Body of pancreas (tissue), 4 donors: Measurements from ENCODE around the gene NFX1. TPM values are rescaled to one million over a fixed set of nuclear protein-coding genes. Genes with fewer than 3 reads are reported as not detected.

ENCODE experiments used
- ATAC-seq: fragments of 150-250 bp; one replicate; pipeline ENCODE4 v1.9.1; 2016
- DNase-seq, 4 donors: peaks; one replicate each; pipeline ENCODE4 v3.0.0-alpha.2; 2019
- H3K27ac ChIP-seq, 4 donors: fragments of 200-600 bp; sonication (generic); 1 replicate in 3 of 4; 2 replicates in 1 of 4; pipeline versions ENCODE4 v1.5.1 to v1.6.1; 2016 to 2019; ENCODE audit warnings: mild to moderate bottlenecking in 1 of 4, mixed read lengths in 1 of 4, moderate library complexity in 1 of 4
- H3K27me3 ChIP-seq, 2 donors: fragments of 200-600 bp; sonication (generic); one replicate each; pipeline ENCODE4 v1.6.0; 2016; ENCODE audit warnings: mild to moderate bottlenecking in 1 of 2
- H3K36me3 ChIP-seq, 2 donors: fragments of 200-600 bp; sonication (generic); replicated peaks in 1 of 2; 2 replicates each; pipeline ENCODE4 v1.5.1; 2016; ENCODE audit warnings: low read depth in 2 of 2; ENCODE audit not compliant: insufficient read depth in 1 of 2
- H3K4me1 ChIP-seq: fragments of 200-600 bp; sonication (generic); one replicate; pipeline ENCODE4 v1.6.0; 2016
- H3K4me3 ChIP-seq, 2 donors: fragments of 200-600 bp; sonication (generic); 1 replicate in 1 of 2; 2 replicates in 1 of 2; pipeline ENCODE4 v1.5.1; 2016 to 2019
- H3K9me3 ChIP-seq, 3 donors: fragments of 200-600 bp; sonication (generic); 1 replicate in 2 of 3; 2 replicates in 1 of 3; pipeline ENCODE4 v1.5.1; 2016
- POLR2A ChIP-seq, 3 donors: fragments of 450-650 bp; IDR thresholded peaks; one replicate each; pipeline ENCODE4 v1.6.1; 2016; ENCODE audit warnings: antibody characterized with exemption in 3 of 3, mild to moderate bottlenecking in 2 of 3
- WGBS, 2 donors: methylation state at CpG; one replicate each; pipeline ENCODE4 v1.1.5; 2017; 5-methylcytosine and 5-hydroxymethylcytosine counted together
- intact Hi-C: fragments of 100-400 bp; cut with DNase I; formaldehyde crosslinking; loops from one replicate; pipeline ENCODE4 v1.15.1; 2023
- total RNA-seq, 2 donors: library from RNA; depleted of rRNA; stranded (reverse); fragments of >200 nt; gene quantifications; one replicate each; pipeline ENCODE4 v1.1.0, GENCODE V29; 2016
- TF ChIP-seq, protein P1 (sequence below), 7 experiments: fragments of 450-650 bp in 4 of 7; fragments of 200-600 bp in 3 of 7; sonication (generic) in 3 of 7; IDR thresholded peaks; one replicate each; pipeline ENCODE4 v1.5.1; 2016 to 2019; ENCODE audit warnings: antibody characterized with exemption in 7 of 7

The NFX1 gene
- total RNA-seq, 2 donors from 2014 or later: 22.1 to 26.4 TPM

DNA sequence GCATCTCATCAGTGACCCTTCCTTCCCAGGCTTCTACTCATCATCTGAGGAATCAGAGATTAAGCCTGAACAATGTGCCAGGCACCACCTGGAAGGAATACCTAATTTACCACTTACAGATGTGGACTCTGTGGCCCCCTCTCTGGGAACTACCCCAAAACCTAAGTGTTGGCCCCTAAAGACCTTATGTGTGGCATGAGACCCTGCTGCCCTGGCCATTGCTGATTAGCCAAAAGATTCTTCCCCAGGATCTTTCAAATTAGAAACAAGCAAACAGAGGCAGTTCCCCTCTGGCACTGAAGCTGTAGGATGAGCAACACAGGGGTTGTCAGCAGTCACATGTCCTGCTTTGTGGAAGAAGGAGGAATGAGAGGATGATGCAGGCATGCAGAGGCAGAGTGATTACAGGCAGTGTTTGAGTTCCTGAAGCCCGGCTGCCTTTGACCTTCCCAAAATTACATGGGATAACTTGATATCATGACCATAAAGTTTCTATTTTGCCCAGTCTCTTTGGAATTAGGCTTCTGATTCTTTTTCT lies 39.8 kb upstream of the NFX1 start:
- no peaks in the 10 kb centered on the region for H3K27me3 ChIP-seq
- ATAC-seq: no peak
- H3K9me3 ChIP-seq: no peaks in the 10 kb centered on the region
- H3K36me3 ChIP-seq: peaks cover 5 to 16% of the 10 kb centered on the region in 2 donors
- TF ChIP-seq, protein P1, sequence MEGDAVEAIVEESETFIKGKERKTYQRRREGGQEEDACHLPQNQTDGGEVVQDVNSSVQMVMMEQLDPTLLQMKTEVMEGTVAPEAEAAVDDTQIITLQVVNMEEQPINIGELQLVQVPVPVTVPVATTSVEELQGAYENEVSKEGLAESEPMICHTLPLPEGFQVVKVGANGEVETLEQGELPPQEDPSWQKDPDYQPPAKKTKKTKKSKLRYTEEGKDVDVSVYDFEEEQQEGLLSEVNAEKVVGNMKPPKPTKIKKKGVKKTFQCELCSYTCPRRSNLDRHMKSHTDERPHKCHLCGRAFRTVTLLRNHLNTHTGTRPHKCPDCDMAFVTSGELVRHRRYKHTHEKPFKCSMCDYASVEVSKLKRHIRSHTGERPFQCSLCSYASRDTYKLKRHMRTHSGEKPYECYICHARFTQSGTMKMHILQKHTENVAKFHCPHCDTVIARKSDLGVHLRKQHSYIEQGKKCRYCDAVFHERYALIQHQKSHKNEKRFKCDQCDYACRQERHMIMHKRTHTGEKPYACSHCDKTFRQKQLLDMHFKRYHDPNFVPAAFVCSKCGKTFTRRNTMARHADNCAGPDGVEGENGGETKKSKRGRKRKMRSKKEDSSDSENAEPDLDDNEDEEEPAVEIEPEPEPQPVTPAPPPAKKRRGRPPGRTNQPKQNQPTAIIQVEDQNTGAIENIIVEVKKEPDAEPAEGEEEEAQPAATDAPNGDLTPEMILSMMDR (IDR thresholded peaks at IDR 0.05): no peak
- TF ChIP-seq POLR2A (IDR thresholded peaks at IDR 0.05): no peak
- 75 to 86% methylated on average over 1 of the region's 1 CpG for WGBS, 2 donors
- intact Hi-C loops: no loop called here
- DNase-seq: no peak
- no peak overlapping the region for H3K4me3 ChIP-seq
- no peak overlapping the region for H3K27ac ChIP-seq
- H3K4me1 ChIP-seq: no peaks in the 10 kb centered on the region

DNA sequence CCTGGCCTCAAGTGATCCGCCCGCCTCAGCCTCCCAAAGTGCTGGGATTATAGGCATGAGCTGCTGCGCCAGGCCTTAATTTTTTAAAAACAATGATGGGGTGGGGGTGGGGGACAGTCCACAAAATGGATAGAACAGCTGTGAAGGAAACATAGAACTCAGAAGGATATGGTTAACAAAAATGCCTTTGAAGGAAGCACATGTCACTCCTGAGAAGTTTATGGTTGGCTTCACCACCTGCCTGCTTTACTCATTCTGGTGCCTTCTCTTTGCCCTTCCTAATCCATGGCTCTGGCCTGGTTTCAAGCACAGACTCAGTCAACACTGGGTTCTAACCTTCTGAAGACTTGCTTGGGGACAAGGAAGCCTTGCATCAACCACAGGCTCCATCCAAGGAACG lies 36.1 kb upstream of the NFX1 start:
- intact Hi-C loops: no loop called here
- 100% methylated on average over 4 of the region's 4 CpGs for WGBS, 2 donors
- no peaks in the 10 kb centered on the region for H3K4me1 ChIP-seq
- H3K27me3 ChIP-seq: no peaks in the 10 kb centered on the region
- ATAC-seq (no peak), DNase-seq (no peak)
- peaks cover 16 to 37% of the 10 kb centered on the region in 2 donors for H3K36me3 ChIP-seq
- no peak overlapping the region for H3K27ac ChIP-seq
- H3K4me3 ChIP-seq: no peak overlapping the region
- no peak for TF ChIP-seq POLR2A (IDR thresholded peaks at IDR 0.05)
- TF ChIP-seq, protein P1 (IDR thresholded peaks at IDR 0.05): no peak
- no peaks in the 10 kb centered on the region for H3K9me3 ChIP-seq

DNA sequence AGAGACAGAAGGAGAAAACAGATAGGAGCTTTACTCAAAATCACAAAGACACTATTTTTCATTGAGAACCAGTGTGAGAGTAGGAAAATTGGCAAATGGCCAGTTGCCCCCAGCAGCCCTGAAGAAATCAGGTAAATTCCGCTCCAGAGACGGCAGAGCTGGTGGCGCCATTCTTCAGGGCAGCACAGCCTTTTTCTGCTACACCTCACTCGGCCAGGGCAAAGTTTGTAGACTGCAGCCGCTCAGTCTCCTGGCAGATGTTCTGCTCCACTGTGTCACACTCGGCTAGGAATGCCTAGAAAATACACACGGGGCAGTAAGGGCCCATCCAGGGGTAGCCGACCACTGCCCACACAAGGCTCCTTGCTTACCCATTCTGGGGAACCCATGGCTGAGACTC lies 35.3 kb upstream of the NFX1 start:
- Histone ChIP-seq H3K36me3 (peaks cover 18 to 37% of the 10 kb centered on the region in 2 donors), H3K4me3 (no peak overlapping the region), H3K27ac (no peak overlapping the region), H3K9me3 (no peaks in the 10 kb centered on the region), H3K4me1 (no peaks in the 10 kb centered on the region), H3K27me3 (no peaks in the 10 kb centered on the region)
- DNase-seq (no peak), ATAC-seq (no peak)
- no peak for TF ChIP-seq POLR2A (IDR thresholded peaks at IDR 0.05)
- TF ChIP-seq, protein P1 (IDR thresholded peaks at IDR 0.05): no peak
- 90 to 95% methylated on average over 8 of the region's 8 CpGs for WGBS, 2 donors
- intact Hi-C loops: no loop called here

DNA sequence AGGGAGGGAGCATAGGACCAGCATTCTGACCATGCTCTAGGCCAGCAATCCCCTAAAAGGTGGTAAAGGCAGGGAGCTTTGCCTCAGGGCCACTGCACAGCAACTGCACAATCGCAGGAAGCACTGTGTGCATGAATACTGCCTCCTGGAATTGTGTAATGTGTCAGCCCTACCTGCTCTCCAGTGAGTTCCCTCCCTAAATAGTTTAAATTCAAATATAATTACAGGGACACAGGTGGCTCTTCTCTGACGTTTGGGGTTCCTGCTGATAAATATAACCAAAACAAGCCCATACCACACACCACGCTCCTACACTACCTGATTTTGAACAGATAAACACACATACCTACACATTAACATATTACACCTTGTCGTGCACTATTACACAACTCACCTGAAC lies 34.8 kb upstream of the NFX1 start:
- no peak for ATAC-seq
- intact Hi-C loops: no loop called here
- Histone ChIP-seq H3K36me3 (peaks cover 18 to 39% of the 10 kb centered on the region in 2 donors), H3K27me3 (no peaks in the 10 kb centered on the region), H3K9me3 (no peaks in the 10 kb centered on the region), H3K4me1 (no peaks in the 10 kb centered on the region), H3K4me3 (no peak overlapping the region), H3K27ac (no peak overlapping the region)
- 87 to 89% methylated on average over 4 of the region's 4 CpGs for WGBS, 2 donors
- TF ChIP-seq, protein P1 (IDR thresholded peaks at IDR 0.05): no peak
- TF ChIP-seq POLR2A (IDR thresholded peaks at IDR 0.05): no peak
- DNase-seq: no peak

DNA sequence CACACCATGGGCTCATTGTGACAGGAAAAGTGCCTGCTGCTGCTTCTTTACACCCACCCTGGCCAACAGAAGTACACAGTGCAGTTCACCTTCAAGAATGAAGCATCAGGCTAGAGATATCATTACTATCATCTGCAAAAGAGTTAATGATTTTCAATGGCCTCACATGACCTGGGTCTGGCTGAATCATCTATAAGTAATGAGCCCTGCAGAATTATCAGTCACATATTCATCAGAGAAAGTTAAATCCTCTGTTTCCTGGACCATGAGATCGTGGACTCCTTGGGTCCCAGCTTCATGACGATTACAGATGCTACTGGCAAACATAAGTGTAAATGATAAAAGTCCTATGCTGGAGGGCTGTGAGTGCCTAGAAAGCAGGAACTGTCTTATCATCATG lies 34.1 kb upstream of the NFX1 start:
- 81 to 100% methylated on average over 2 of the region's 2 CpGs for WGBS, 2 donors
- DNase-seq (no peak), ATAC-seq (no peak)
- Histone ChIP-seq H3K4me3 (no peak overlapping the region), H3K36me3 (peaks cover 18 to 43% of the 10 kb centered on the region in 2 donors), H3K27me3 (no peaks in the 10 kb centered on the region), H3K9me3 (no peaks in the 10 kb centered on the region), H3K27ac (no peak overlapping the region), H3K4me1 (no peaks in the 10 kb centered on the region)
- intact Hi-C loops: no loop called here
- TF ChIP-seq, protein P1 (IDR thresholded peaks at IDR 0.05): no peak
- TF ChIP-seq POLR2A (IDR thresholded peaks at IDR 0.05): no peak
